ENCODE measurements around the gene SCML1.

The SCML1 gene

GRCh38 chrX:17736856-17737709, at the start of gene SCML1:
Gene SCML1, plus strand, starts transcription at chrX:17737493. Its CDS starts 6,694 bp downstream, at chrX:17744187.
- TF ChIP-seq EZH2phosphoT487 (IDR thresholded peaks at IDR 0.05; ENCODE audit: low read depth) (no peak), CTCF (IDR thresholded peaks at IDR 0.05; ENCODE audit: low read depth, low read length) (no peak)
- Histone ChIP-seq H2AFZ (ENCODE audit: low read depth, low read length) (no peak within 1 kb of the TSS), H3K36me3 (replicated peaks; ENCODE audit: low read depth, low read length) (no peaks in the 10 kb centered on the region), H3K9me3 (ENCODE audit: insufficient read depth, low read length) (no peaks in the 10 kb centered on the region), H3K9ac (ENCODE audit: low read length) (no peak within 1 kb of the TSS), H3K4me2 (ENCODE audit: low read length) (no peak within 1 kb of the TSS; the same call in 1 of the 2 replicates), H4K20me1 (ENCODE audit: insufficient read depth, low read length) (no peaks in the 10 kb centered on the region), H3K79me2 (ENCODE audit: low read length) (no peaks in the 10 kb centered on the region), H3K27ac (ENCODE audit: low read length) (no peak within 1 kb of the TSS), H3K4me3 (ENCODE audit: low read length) (no peak within 1 kb of the TSS), H3K4me1 (ENCODE audit: low read length) (peaks cover 12% of the 10 kb centered on the region), H3K27me3 (ENCODE audit: low read depth, low read length) (no peaks in the 10 kb centered on the region; the same call in 1 of the 2 replicates)

- H3K9me3 ChIP-seq (ENCODE audit: insufficient read depth, low read length), result no peaks in the 10 kb centered on the region
- no peak overlapping the region for H3K9ac ChIP-seq (ENCODE audit: low read length)
- no peak overlapping the region for H3K27ac ChIP-seq (ENCODE audit: low read length)
- no peak for TF ChIP-seq CTCF (IDR thresholded peaks at IDR 0.05; ENCODE audit: low read depth, low read length)
- no peak for TF ChIP-seq EZH2phosphoT487 (IDR thresholded peaks at IDR 0.05; ENCODE audit: low read depth)
- peaks cover 9% of the 10 kb centered on the region; the same call in 1 of the 2 replicates for H3K4me1 ChIP-seq (ENCODE audit: low read length)
- H4K20me1 ChIP-seq (ENCODE audit: insufficient read depth, low read length), result no peaks in the 10 kb centered on the region
- H3K4me2 ChIP-seq (ENCODE audit: low read length), result no peak overlapping the region
- no peaks in the 10 kb centered on the region for H3K36me3 ChIP-seq (replicated peaks; ENCODE audit: low read depth, low read length)
- H2AFZ ChIP-seq (ENCODE audit: low read depth, low read length), result no peak overlapping the region
- no peaks in the 10 kb centered on the region for H3K79me2 ChIP-seq (ENCODE audit: low read length)
- H3K27me3 ChIP-seq (ENCODE audit: low read depth, low read length), result peaks cover 3% of the 10 kb centered on the region; the same call in 1 of the 2 replicates
- no peak overlapping the region for H3K4me3 ChIP-seq (ENCODE audit: low read length)
Observed at GRCh38 chrX:17687648-17688047, 49.6 kb upstream of the SCML1 start.

GRCh38 chrX:17689971-17690409, 47.3 kb upstream of the SCML1 start:
- TF ChIP-seq EZH2phosphoT487 (IDR thresholded peaks at IDR 0.05; ENCODE audit: low read depth), result no peak
- peak; percentile 59 for TF ChIP-seq CTCF (IDR thresholded peaks at IDR 0.05; ENCODE audit: low read depth, low read length)
- H3K27me3 ChIP-seq (ENCODE audit: low read depth, low read length), result peaks cover 3% of the 10 kb centered on the region
- no peaks in the 10 kb centered on the region for H3K79me2 ChIP-seq (ENCODE audit: low read length)
- no peaks in the 10 kb centered on the region for H3K9me3 ChIP-seq (ENCODE audit: insufficient read depth, low read length)
- no peak overlapping the region for H3K4me2 ChIP-seq (ENCODE audit: low read length)
- no peak overlapping the region for H3K9ac ChIP-seq (ENCODE audit: low read length)
- no peak overlapping the region for H2AFZ ChIP-seq (ENCODE audit: low read depth, low read length)
- peaks cover 10% of the 10 kb centered on the region; the same call in 1 of the 2 replicates for H3K4me1 ChIP-seq (ENCODE audit: low read length)
- H3K27ac ChIP-seq (ENCODE audit: low read length), result no peak overlapping the region
- no peaks in the 10 kb centered on the region for H4K20me1 ChIP-seq (ENCODE audit: insufficient read depth, low read length)
- no peak overlapping the region for H3K4me3 ChIP-seq (ENCODE audit: low read length)
- no peaks in the 10 kb centered on the region for H3K36me3 ChIP-seq (replicated peaks; ENCODE audit: low read depth, low read length)

- Histone ChIP-seq H3K27me3 (ENCODE audit: low read depth, low read length) (peaks cover 7% of the 10 kb centered on the region), H3K27ac (ENCODE audit: low read length) (no peak overlapping the region), H2AFZ (ENCODE audit: low read depth, low read length) (no peak overlapping the region), H3K9me3 (ENCODE audit: insufficient read depth, low read length) (no peaks in the 10 kb centered on the region), H3K4me2 (ENCODE audit: low read length) (peak overlapping the region; percentile 49), H3K36me3 (replicated peaks; ENCODE audit: low read depth, low read length) (no peaks in the 10 kb centered on the region), H4K20me1 (ENCODE audit: insufficient read depth, low read length) (no peaks in the 10 kb centered on the region), H3K9ac (ENCODE audit: low read length) (no peak overlapping the region), H3K4me3 (ENCODE audit: low read length) (no peak overlapping the region), H3K4me1 (ENCODE audit: low read length) (peaks cover 10% of the 10 kb centered on the region; the same call in 1 of the 2 replicates), H3K79me2 (ENCODE audit: low read length) (no peaks in the 10 kb centered on the region)
- TF ChIP-seq EZH2phosphoT487 (IDR thresholded peaks at IDR 0.05; ENCODE audit: low read depth), result no peak
- TF ChIP-seq CTCF (IDR thresholded peaks at IDR 0.05; ENCODE audit: low read depth, low read length), result no peak
Observed at GRCh38 chrX:17692709-17693346, 44.5 kb upstream of the SCML1 start.
